H1 (cell line): ENCODE data around the gene ARID4B. TPM values are rescaled to one million over a fixed set of nuclear protein-coding genes. Genes with fewer than 3 reads are reported as not detected.

Experiments
- CTCF ChIA-PET: fragments of 300-600 bp; sonication (Branson Sonifier 250); formaldehyde crosslinking; loops from one replicate; lab custom pipeline; 2021; ENCODE audit not compliant: partially characterized antibody; lab: Charles Lee
- POLR2A ChIA-PET: fragments of 300-600 bp; sonication (Branson Sonifier 250); formaldehyde crosslinking; loops from one replicate; lab custom pipeline; 2021; ENCODE audit warnings: inconsistent platforms; ENCODE audit not compliant: partially characterized antibody; lab: Charles Lee
- DNase-seq, 2 experiments: peaks; one replicate each; pipeline versions ENCODE4 v3.0.0 to v3.0.0-alpha.2; 2010 to 2022; ENCODE audit warnings: low spot score in 2 of 2, low read depth in 1 of 2, mixed read lengths in 1 of 2
- FAIRE-seq: peaks from 2 replicates; lab custom pipeline; 2011; peaks lifted over from hg19 to GRCh38; lab: Jason Lieb, UNC
- H2AFZ ChIP-seq: 2 replicates; pipeline ENCODE4 v1.8.1; 2012; ENCODE audit warnings: low read length, inconsistent platforms
- H2AK5ac ChIP-seq: 2 replicates; pipeline ENCODE4 v1.6.1; 2013; ENCODE audit warnings: low read depth, low read length
- H2BK120ac ChIP-seq: replicated peaks from 2 replicates; pipeline ENCODE3; 2013; ENCODE audit warnings: low read depth, low read length, inconsistent platforms
- H2BK12ac ChIP-seq: 2 replicates; pipeline ENCODE4 v1.6.1; 2013; ENCODE audit warnings: low read depth, low read length
- H2BK15ac ChIP-seq: 2 replicates; pipeline ENCODE4 v1.6.1; 2013; ENCODE audit warnings: low read length
- H2BK20ac ChIP-seq: 2 replicates; pipeline ENCODE4 v1.6.1; 2013; ENCODE audit warnings: low read length
- H2BK5ac ChIP-seq: 2 replicates; pipeline ENCODE4 v1.6.1; 2013; ENCODE audit warnings: low read depth, low read length
- H3K14ac ChIP-seq: 2 replicates; pipeline ENCODE4 v1.6.1; 2013; ENCODE audit warnings: inconsistent platforms; ENCODE audit not compliant: insufficient read length
- H3K18ac ChIP-seq: 2 replicates; pipeline ENCODE4 v1.6.1; 2013; ENCODE audit warnings: low read length; ENCODE audit errors: extremely low read depth
- H3K23ac ChIP-seq: 2 replicates; pipeline ENCODE4 v1.6.1; 2013; ENCODE audit warnings: inconsistent platforms; ENCODE audit not compliant: insufficient read length
- H3K23me2 ChIP-seq: 2 replicates; pipeline ENCODE4 v1.6.1; 2013; ENCODE audit warnings: low read depth, low read length
- H3K27ac ChIP-seq: 2 replicates; pipeline ENCODE4 v1.6.1; 2011; ENCODE audit warnings: low read depth, low read length, inconsistent platforms
- H3K27me3 ChIP-seq, 4 experiments: replicated peaks in 1 of 4; 1 replicate in 1 of 4; 2 replicates in 3 of 4; pipeline versions ENCODE4 v1.6.1 to v1.8.1; 2011 to 2013; ENCODE audit warnings: low read length in 3 of 4, mild to moderate bottlenecking in 3 of 4, inconsistent platforms in 2 of 4, mixed read lengths in 2 of 4, moderate library complexity in 1 of 4; ENCODE audit not compliant: control insufficient read depth in 3 of 4, insufficient read depth in 3 of 4; ENCODE audit errors: extremely low read depth in 1 of 4
- H3K36me3 ChIP-seq, 4 experiments: 2 replicates each; pipeline versions ENCODE4 v1.6.1 to v1.8.1; 2011 to 2013; ENCODE audit warnings: mild to moderate bottlenecking in 4 of 4, low read length in 3 of 4, moderate library complexity in 2 of 4, control low read depth in 1 of 4, inconsistent platforms in 1 of 4; ENCODE audit not compliant: insufficient read depth in 4 of 4, control insufficient read depth in 2 of 4
- H3K4ac ChIP-seq: replicated peaks from 2 replicates; pipeline ENCODE3; 2013; ENCODE audit warnings: low read length, low read depth, mixed read lengths, inconsistent platforms; ENCODE audit not compliant: insufficient read length
- H3K4me1 ChIP-seq, 4 experiments: replicated peaks in 1 of 4; 1 replicate in 1 of 4; 2 replicates in 3 of 4; pipeline versions ENCODE4 v1.6.1 to v1.8.1; 2011 to 2013; ENCODE audit warnings: low read length in 3 of 4, inconsistent platforms in 2 of 4, mixed read lengths in 1 of 4; ENCODE audit not compliant: insufficient read depth in 4 of 4, control insufficient read depth in 3 of 4
- H3K4me2 ChIP-seq, 2 experiments: 2 replicates each; pipeline versions ENCODE4 v1.6.1 to v1.8.1; 2011 to 2013; ENCODE audit warnings: low read depth in 2 of 2, low read length in 2 of 2, control low read depth in 1 of 2, inconsistent platforms in 1 of 2, mild to moderate bottlenecking in 1 of 2; ENCODE audit not compliant: insufficient read depth in 1 of 2
- H3K4me3 ChIP-seq, 4 experiments: fragments of 200-600, 300-600 bp in 1 of 4; sonication (generic), shearing (Covaris generic), sonication (Bioruptor Twin) in 1 of 4; 2 replicates each; pipeline versions ENCODE4 v1.5.1 to v1.8.1; 2011 to 2016; ENCODE audit warnings: low read length in 4 of 4, low read depth in 3 of 4, control low read depth in 2 of 4, inconsistent platforms in 2 of 4, mild to moderate bottlenecking in 2 of 4, mixed read lengths in 1 of 4, moderate library complexity in 1 of 4; ENCODE audit not compliant: insufficient read depth in 2 of 4; ENCODE audit errors: extremely low read depth in 1 of 4
- H3K56ac ChIP-seq: replicated peaks from 2 replicates; pipeline ENCODE3; 2013; ENCODE audit warnings: low read depth, mild to moderate bottlenecking, mixed read lengths, low read length, inconsistent platforms; ENCODE audit not compliant: insufficient read length
- H3K79me1 ChIP-seq: 2 replicates; pipeline ENCODE4 v1.6.1; 2013; ENCODE audit warnings: low read depth, low read length, control low read depth
- H3K79me2 ChIP-seq, 2 experiments: 2 replicates each; pipeline versions ENCODE4 v1.6.1 to v1.8.1; 2012 to 2013; ENCODE audit warnings: low read length in 2 of 2, mild to moderate bottlenecking in 2 of 2, inconsistent platforms in 1 of 2; ENCODE audit not compliant: insufficient read depth in 2 of 2, control insufficient read depth in 1 of 2
- H3K9ac ChIP-seq, 4 experiments: replicated peaks in 1 of 4; 1 replicate in 1 of 4; 2 replicates in 3 of 4; pipeline versions ENCODE4 v1.6.1 to v1.8.1; 2011 to 2013; ENCODE audit warnings: low read depth in 3 of 4, low read length in 3 of 4, control low read depth in 2 of 4, mild to moderate bottlenecking in 2 of 4, moderate library complexity in 2 of 4, inconsistent platforms in 1 of 4; ENCODE audit errors: extremely low read depth in 1 of 4
- H3K9me3 ChIP-seq, 2 experiments: 2 replicates each; pipeline versions ENCODE4 v1.6.1 to v1.8.1; 2012 to 2013; ENCODE audit warnings: mild to moderate bottlenecking in 2 of 2, moderate library complexity in 2 of 2, control low read depth in 1 of 2, inconsistent platforms in 1 of 2, low read depth in 1 of 2, low read length in 1 of 2, mixed read lengths in 1 of 2; ENCODE audit not compliant: insufficient read depth in 2 of 2
- H4K20me1 ChIP-seq, 2 experiments: replicated peaks in 1 of 2; 2 replicates each; pipeline versions ENCODE3 to v1.8.1; 2011 to 2013; ENCODE audit warnings: inconsistent platforms in 2 of 2, low read length in 2 of 2, mild to moderate bottlenecking in 1 of 2; ENCODE audit not compliant: insufficient read depth in 2 of 2, control insufficient read depth in 1 of 2
- H4K5ac ChIP-seq: 2 replicates; pipeline ENCODE4 v1.6.1; 2013; ENCODE audit warnings: low read length, low read depth, mixed read lengths, inconsistent platforms; ENCODE audit not compliant: insufficient read length
- H4K8ac ChIP-seq: 2 replicates; pipeline ENCODE4 v1.8.0; 2013; ENCODE audit warnings: mild to moderate bottlenecking, moderate library complexity, low read length, inconsistent platforms; ENCODE audit not compliant: insufficient read depth; ENCODE audit errors: extremely low read depth
- H4K91ac ChIP-seq: replicated peaks from 2 replicates; pipeline ENCODE3; 2013; ENCODE audit warnings: low read length, mixed read lengths, inconsistent platforms; ENCODE audit not compliant: insufficient read length
- EP300 ChIP-seq, 2 experiments: IDR thresholded peaks; 1 replicate in 1 of 2; 2 replicates in 1 of 2; pipeline ENCODE4 v1.6.1; 2011 to 2012; ENCODE audit warnings: low read depth in 2 of 2, low read length in 2 of 2, mild to moderate bottlenecking in 2 of 2, borderline replicate concordance in 1 of 2, inconsistent platforms in 1 of 2, moderate library complexity in 1 of 2
- RBBP5 ChIP-seq: IDR thresholded peaks from 2 replicates; pipeline ENCODE4 v1.7.1; 2012; ENCODE audit warnings: low read depth, mild to moderate bottlenecking, inconsistent platforms, low read length, moderate library complexity, borderline replicate concordance
- RNF2 ChIP-seq: fragments of 200-900, 300-1000 bp; sonication (generic); IDR thresholded peaks from 2 replicates; pipeline ENCODE4 v1.7.1; 2016; ENCODE audit warnings: borderline replicate concordance, low read depth, mild to moderate bottlenecking, antibody characterized with exemption, low read length; ENCODE audit not compliant: poor library complexity, severe bottlenecking; ENCODE audit errors: missing control alignments
- SP2 ChIP-seq: IDR thresholded peaks from 2 replicates; pipeline ENCODE4 v1.6.1; 2012; ENCODE audit warnings: mild to moderate bottlenecking, low read length, inconsistent platforms
- WGBS, 2 experiments: shearing (Covaris generic) in 1 of 2; methylation state at CpG; one replicate each; pipeline versions ENCODE4 v1.1.6 to v1.1.7; 2013 to 2015; ENCODE audit warnings: low lambda C conversion rate in 2 of 2, mixed read lengths in 2 of 2, inconsistent platforms in 1 of 2, low coverage in 1 of 2, missing lambda C conversion rate in 1 of 2; ENCODE audit not compliant: insufficient replicate concordance in 2 of 2, insufficient coverage in 1 of 2, insufficient read length in 1 of 2; ENCODE audit errors: extremely low coverage in 1 of 2, missing lambda C conversion rate in 1 of 2; 5-methylcytosine and 5-hydroxymethylcytosine counted together
- polyA plus RNA-seq, 7 experiments: library from polyadenylated mRNA; depleted of rRNA in 3 of 7; stranded (reverse) in 5 of 7; unstranded in 2 of 7; fragments of >200 nt in 5 of 7; fragments of 200-250 nt in 2 of 7; gene quantifications; 1 replicate in 5 of 7; 2 replicates in 1 of 7; 4 replicates in 1 of 7; pipeline versions ENCODE4 v1.2.1 to v1.2.3, GENCODE V29; 2011 to 2013; ENCODE audit warnings: missing spikeins in 2 of 7, mixed read lengths in 2 of 7
- total RNA-seq: library from RNA; stranded (reverse); fragmentation: NEBNext Ultra II Directional; extraction: Animal tissue kit (Norgen Biotek cat#: 25700); gene quantifications from 2 replicates; pipeline ENCODE4 v1.2.1, GENCODE V29; 2021
- TF ChIP-seq, protein P1 (sequence below): IDR thresholded peaks from 2 replicates; pipeline ENCODE4 v1.6.1; 2012; ENCODE audit warnings: inconsistent platforms

Gene ARID4B
- total and polyA plus RNA-seq, 2 of the 8 experiments (the other 6 are each of a cell fraction or from before 2014, with no cell fraction given), result 5.1 to 28.8 TPM

DNA sequence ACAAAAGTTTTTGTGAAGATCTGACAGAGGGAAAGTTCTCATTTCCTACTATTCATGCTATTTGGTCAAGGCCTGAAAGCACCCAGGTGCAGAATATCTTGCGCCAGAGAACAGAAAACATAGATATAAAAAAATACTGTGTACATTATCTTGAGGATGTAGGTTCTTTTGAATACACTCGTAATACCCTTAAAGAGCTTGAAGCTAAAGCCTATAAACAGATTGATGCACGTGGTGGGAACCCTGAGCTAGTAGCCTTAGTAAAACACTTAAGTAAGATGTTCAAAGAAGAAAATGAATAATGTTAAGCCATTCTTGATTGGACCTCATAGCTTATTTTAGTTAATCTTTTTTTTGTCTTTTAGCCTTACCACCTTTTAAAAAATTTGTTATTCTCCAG is 14.5 kb upstream of the ARID4B start:
- Histone ChIP-seq H3K36me3 (peaks cover 2 to 20% (median 10%) of the 10 kb centered on the region in 4 experiments; a peak in 5 of 8 replicates), H4K8ac (no peak overlapping the region), H2BK15ac (no peak overlapping the region), H4K5ac (no peak overlapping the region), H3K9me3 (no peaks in the 10 kb centered on the region), H3K14ac (no peak overlapping the region), H3K79me2 (no peaks in the 10 kb centered on the region), H2AK5ac (no peak overlapping the region), H2BK20ac (no peak overlapping the region), H2BK12ac (no peak overlapping the region), H3K56ac (no peak overlapping the region), H3K23me2 (no peaks in the 10 kb centered on the region), H3K79me1 (no peaks in the 10 kb centered on the region), H3K4me3 (no peak overlapping the region), H2BK120ac (no peak overlapping the region), H4K20me1 (no peaks in the 10 kb centered on the region), H3K4ac (no peak overlapping the region), H3K9ac (no peak overlapping the region), H3K4me1 (no peaks in the 10 kb centered on the region), H3K27ac (no peak overlapping the region), H3K4me2 (no peak overlapping the region), H3K18ac (no peak overlapping the region), H2BK5ac (no peak overlapping the region), H3K23ac (no peak overlapping the region), H3K27me3 (no peaks in the 10 kb centered on the region), H4K91ac (no peak overlapping the region), H2AFZ (no peak overlapping the region)
- CTCF ChIA-PET, result interaction anchor here (0.7 to 3.4 kb wide), 3 partner anchors 8 to 183 kb away, joined by 3 to 10 read pairs (median 3); no protein-coding TSS in a partner anchor
- TF ChIP-seq SP2 (no peak), RNF2 (no peak), EP300 (IDR thresholded peaks at IDR 0.05; ENCODE audit: borderline replicate concordance in 1 of 2, low read depth in 2 of 2, low read length in 2 of 2) (no peak), RBBP5 (no peak)
- TF ChIP-seq, protein P1, sequence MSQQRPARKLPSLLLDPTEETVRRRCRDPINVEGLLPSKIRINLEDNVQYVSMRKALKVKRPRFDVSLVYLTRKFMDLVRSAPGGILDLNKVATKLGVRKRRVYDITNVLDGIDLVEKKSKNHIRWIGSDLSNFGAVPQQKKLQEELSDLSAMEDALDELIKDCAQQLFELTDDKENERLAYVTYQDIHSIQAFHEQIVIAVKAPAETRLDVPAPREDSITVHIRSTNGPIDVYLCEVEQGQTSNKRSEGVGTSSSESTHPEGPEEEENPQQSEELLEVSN, result no peak
- FAIRE-seq, result no peak
- POLR2A ChIA-PET, result interaction anchor here (0.6 to 5.4 kb wide), 2 partner anchors 14 to 36 kb away, joined by 3 to 39 read pairs; partner anchors contain the start of genes ARID4B and GGPS1
- WGBS, 2 experiments, result 93% methylated on average over 3 of the region's 3 CpGs; no CpG with 5 or more reads in 1 of the 2 experiments
- DNase-seq, result no peak
